KBM-7 (cell line): Measurements from ENCODE around the gene POR.

ENCODE experiments used
- DNase-seq: peaks from one replicate; pipeline ENCODE4 v3.0.0-alpha.2; 2015
- in situ Hi-C: fragments of 300-500 bp; cut with MboI; formaldehyde crosslinking; loops from 2 replicates; pipeline ENCODE4 v1.14.3; 2020; ENCODE audit warnings: low sequenced_read_pairs, low pct_unique_long_range_greater_than_20kb, mixed read lengths

POR gene

GRCh38 chr7:75967487-75967997 is 52.6 kb downstream of the POR start:
- DNase-seq = peak; percentile 88
- in situ Hi-C loops = no loop called here

- in situ Hi-C loops = no loop called here
- DNase-seq = no peak
These were observed 53.1 kb downstream of the POR start for GRCh38 chr7:75968012-75968411.

GRCh38 chr7:75968561-75969001 is 53.6 kb downstream of the POR start:
- in situ Hi-C loops = no loop called here
- DNase-seq = no peak

- in situ Hi-C loops = no loop called here
These were observed 54.2 kb downstream of the POR start for GRCh38 chr7:75969182-75969581.

GRCh38 chr7:75969704-75970498 is 54.9 kb downstream of the POR start:
- no peak for DNase-seq
- in situ Hi-C loops = no loop called here

More at GRCh38 chr7:75969182-75969581, 54.2 kb downstream of the POR start:
- no peak for DNase-seq

GRCh38 chr7:75971309-75971960 is 56.5 kb downstream of the POR start:
- no peak for DNase-seq
- in situ Hi-C loops = no loop called here

GRCh38 chr7:75971961-75972763 is 57.2 kb downstream of the POR start:
- peak; percentile 37 for DNase-seq

GRCh38 chr7:75977743-75978142 is 62.8 kb downstream of the POR start:
- in situ Hi-C loops = no loop called here
- DNase-seq = no peak

More at GRCh38 chr7:75971961-75972763, 57.2 kb downstream of the POR start:
- in situ Hi-C loops = no loop called here

- in situ Hi-C loops = no loop called here
- DNase-seq = no peak
These were observed 64.9 kb downstream of the POR start for GRCh38 chr7:75979759-75980429.

GRCh38 chr7:75980430-75981202 is 65.7 kb downstream of the POR start:
- in situ Hi-C loops = no loop called here
- DNase-seq = no peak

- no peak for DNase-seq
- in situ Hi-C loops = no loop called here
These were observed 66.2 kb downstream of the POR start for GRCh38 chr7:75981203-75981452.

GRCh38 chr7:75981453-75982305 is 66.7 kb downstream of the POR start:
- no peak for DNase-seq
- in situ Hi-C loops = no loop called here

- in situ Hi-C loops = no loop called here
- no peak for DNase-seq
These were observed 67.5 kb downstream of the POR start for GRCh38 chr7:75982306-75983064.

- in situ Hi-C loops = no loop called here
These were observed 68.6 kb downstream of the POR start for GRCh38 chr7:75983471-75984129.

GRCh38 chr7:75984130-75985008 is 69.4 kb downstream of the POR start:
- in situ Hi-C loops = no loop called here
- no peak for DNase-seq

More at GRCh38 chr7:75983471-75984129, 68.6 kb downstream of the POR start:
- no peak for DNase-seq
